DND-41 (cell line): ENCODE data around the gene MTREX.

ENCODE experiments used
- ATAC-seq: fragments of 200-7000 bp; cut with Tn5 transposase; 3 replicates; pipeline ENCODE4 v1.9.1; 2021; ENCODE audit warnings: low read depth; ENCODE audit not compliant: insufficient read depth
- DNase-seq: peaks from one replicate; pipeline ENCODE4 v3.0.0-alpha.2; 2020
- H2AFZ ChIP-seq: 2 replicates; pipeline ENCODE4 v1.6.0; 2012; ENCODE audit warnings: low read depth, low read length
- H3K27ac ChIP-seq: 2 replicates; pipeline ENCODE4 v1.5.1; 2012; ENCODE audit warnings: low read length, inconsistent platforms
- H3K27me3 ChIP-seq: fragments of 200-600 bp; sonication (generic); 2 replicates; pipeline ENCODE4 v1.6.0; 2012; ENCODE audit warnings: low read length, mild to moderate bottlenecking, inconsistent platforms; ENCODE audit not compliant: insufficient read depth, poor library complexity
- H3K36me3 ChIP-seq: 2 replicates; pipeline ENCODE4 v1.5.1; 2012; ENCODE audit warnings: low read length, inconsistent platforms; ENCODE audit not compliant: insufficient read depth
- H3K4me1 ChIP-seq: 2 replicates; pipeline ENCODE4 v1.5.1; 2012; ENCODE audit warnings: mild to moderate bottlenecking, low read length; ENCODE audit not compliant: insufficient read depth
- H3K4me2 ChIP-seq: 2 replicates; pipeline ENCODE4 v1.6.0; 2012; ENCODE audit warnings: mild to moderate bottlenecking, moderate library complexity, low read length, inconsistent platforms; ENCODE audit not compliant: insufficient read depth
- H3K4me3 ChIP-seq, 2 experiments: fragments of 200-600 bp in 1 of 2; shearing (Covaris generic) in 1 of 2; 2 replicates each; pipeline ENCODE4 v1.5.1; 2012 to 2016; ENCODE audit warnings: inconsistent platforms in 2 of 2, low read length in 2 of 2, mild to moderate bottlenecking in 2 of 2, low read depth in 1 of 2, moderate library complexity in 1 of 2
- H3K79me2 ChIP-seq: 2 replicates; pipeline ENCODE4 v1.6.0; 2012; ENCODE audit warnings: low read length, inconsistent platforms; ENCODE audit not compliant: insufficient read depth
- H3K9ac ChIP-seq: 2 replicates; pipeline ENCODE4 v1.6.0; 2012; ENCODE audit warnings: low read depth, mild to moderate bottlenecking, inconsistent platforms, low read length, moderate library complexity
- H3K9me3 ChIP-seq: 2 replicates; pipeline ENCODE4 v1.5.1; 2012; ENCODE audit warnings: low read length, moderate library complexity, mild to moderate bottlenecking, inconsistent platforms; ENCODE audit not compliant: insufficient read depth, severe bottlenecking
- H4K20me1 ChIP-seq: 2 replicates; pipeline ENCODE4 v1.6.0; 2012; ENCODE audit warnings: low read length; ENCODE audit not compliant: insufficient read depth
- CTCF ChIP-seq: IDR thresholded peaks from 2 replicates; pipeline ENCODE4 v1.5.1; 2012; ENCODE audit warnings: borderline replicate concordance, low read length, moderate library complexity, mild to moderate bottlenecking; ENCODE audit not compliant: poor library complexity, severe bottlenecking; ENCODE audit errors: extremely low read depth
- EZH2 ChIP-seq: IDR thresholded peaks from 3 replicates; pipeline ENCODE4 v1.6.1; 2012; ENCODE audit warnings: borderline replicate concordance, low read depth, mild to moderate bottlenecking, moderate library complexity, low read length, inconsistent platforms; ENCODE audit not compliant: severe bottlenecking

Gene MTREX

GRCh38 chr5:55307383-55308253, at the start of gene MTREX, which contains the start of gene DHX29:
Gene MTREX, plus strand, starts transcription at chr5:55307989. Its CDS starts 25 bp downstream, at chr5:55308014.
Gene DHX29, minus strand, starts transcription at chr5:55307694. Its CDS starts 121 bp downstream, at chr5:55307573.
- TF ChIP-seq EZH2 (no peak), CTCF (no peak)
- peaks cover 66% of the 10 kb centered on the region for H3K4me1 ChIP-seq
- H3K36me3 ChIP-seq: peaks cover 19% of the 10 kb centered on the region

GRCh38 chr5:55258339-55258738, 49.5 kb upstream of the MTREX start:
- H3K27ac ChIP-seq: no peak overlapping the region
- no peaks in the 10 kb centered on the region for H3K4me1 ChIP-seq
- no peak for TF ChIP-seq EZH2
- TF ChIP-seq CTCF: no peak
- ATAC-seq: no peak
- peaks cover 68% of the 10 kb centered on the region for H3K36me3 ChIP-seq
- H3K4me2 ChIP-seq: no peak overlapping the region
- no peaks in the 10 kb centered on the region for H3K9me3 ChIP-seq
- no peak overlapping the region for H3K4me3 ChIP-seq
- no peak for DNase-seq
- no peaks in the 10 kb centered on the region for H3K27me3 ChIP-seq
- no peaks in the 10 kb centered on the region for H4K20me1 ChIP-seq
- H3K79me2 ChIP-seq: no peaks in the 10 kb centered on the region
- H3K9ac ChIP-seq: no peak overlapping the region
- H2AFZ ChIP-seq: no peak overlapping the region

More at GRCh38 chr5:55307383-55308253, at the start of gene MTREX, which contains the start of gene DHX29:
- Histone ChIP-seq H4K20me1 (peaks cover 16% of the 10 kb centered on the region; the same call in 1 of the 2 replicates), H3K4me2 (peak within 1 kb of the TSS; percentile 92), H3K9me3 (no peaks in the 10 kb centered on the region), H3K27ac (peak within 1 kb of the TSS; percentile 96), H3K27me3 (no peaks in the 10 kb centered on the region), H2AFZ (peak within 1 kb of the TSS; percentile 99), H3K79me2 (peaks cover 99% of the 10 kb centered on the region), H3K4me3 (peak within 1 kb of the TSS; percentile 88 to 94), H3K9ac (peak within 1 kb of the TSS; percentile 96)
- ATAC-seq (peak; percentile 93), DNase-seq (peak; percentile 88)

GRCh38 chr5:55276771-55277170, 31.0 kb upstream of the MTREX start:
- DNase-seq: no peak
- Histone ChIP-seq H3K4me3 (no peak overlapping the region), H3K27me3 (no peaks in the 10 kb centered on the region), H3K27ac (no peak overlapping the region), H3K79me2 (no peaks in the 10 kb centered on the region), H4K20me1 (no peaks in the 10 kb centered on the region), H3K4me2 (no peak overlapping the region), H3K4me1 (no peaks in the 10 kb centered on the region), H3K9ac (no peak overlapping the region), H3K36me3 (peaks cover 83% of the 10 kb centered on the region), H2AFZ (no peak overlapping the region), H3K9me3 (no peaks in the 10 kb centered on the region)
- ATAC-seq: no peak
- TF ChIP-seq EZH2: no peak
- no peak for TF ChIP-seq CTCF
